HK-2 (cell line): ENCODE measurements around the gene NUDT3.
"Not testable (repeated sequence)": the region's sequence is repeated elsewhere in the genome, so short reads cannot be mapped to it uniquely, and the experiment has no call there.

Experiments used
- DNase-seq: peaks from one replicate; pipeline ENCODE4 v3.0.0-alpha.2; 2018; ENCODE audit not compliant: unreplicated experiment

Gene NUDT3

GRCh38 chr6:34285448-34286164, 106.9 kb downstream of the NUDT3 start:
- no peak for DNase-seq

- DNase-seq = no peak
Observed at GRCh38 chr6:34284563-34285447, 107.7 kb downstream of the NUDT3 start.

- DNase-seq = no peak
Observed at GRCh38 chr6:34281702-34282334, 110.7 kb downstream of the NUDT3 start.

- DNase-seq = no peak
Observed at GRCh38 chr6:34280216-34280615, 112.3 kb downstream of the NUDT3 start.

GRCh38 chr6:34278833-34279232, 113.6 kb downstream of the NUDT3 start:
- DNase-seq = no peak

- no peak for DNase-seq
Observed at GRCh38 chr6:34277763-34278112, 114.7 kb downstream of the NUDT3 start.

GRCh38 chr6:34276881-34277762, 115.3 kb downstream of the NUDT3 start:
- no peak for DNase-seq

GRCh38 chr6:34276191-34276590, 116.3 kb downstream of the NUDT3 start:
- DNase-seq = no peak

GRCh38 chr6:34275128-34275804, 117.2 kb downstream of the NUDT3 start:
- no peak for DNase-seq

GRCh38 chr6:34274129-34274528, 118.3 kb downstream of the NUDT3 start:
- DNase-seq = no peak

GRCh38 chr6:34273242-34273805, 119.1 kb downstream of the NUDT3 start:
- DNase-seq = no peak

- no peak for DNase-seq
Observed at GRCh38 chr6:34272013-34272926, 120.2 kb downstream of the NUDT3 start.

GRCh38 chr6:34269658-34270341, 122.7 kb downstream of the NUDT3 start:
- not testable (repeated sequence) for DNase-seq

GRCh38 chr6:34269132-34269531, 123.3 kb downstream of the NUDT3 start:
- DNase-seq = not testable (repeated sequence)

GRCh38 chr6:34267746-34268145, 124.7 kb downstream of the NUDT3 start:
- DNase-seq = no peak

- DNase-seq = not testable (repeated sequence)
Observed at GRCh38 chr6:34263484-34263883, 129.0 kb downstream of the NUDT3 start.

GRCh38 chr6:34260576-34261267, 131.7 kb downstream of the NUDT3 start:
- DNase-seq = no peak

GRCh38 chr6:34259529-34260069, 132.9 kb downstream of the NUDT3 start:
- DNase-seq = no peak
